Stimulated activated CD4-positive, alpha-beta T cell treated with anti-CD3 and anti-CD28 coated beads, Interleukin-1b, Interleukin-23, amount 100 ng/mL, for 24 hours (primary cell): ENCODE results near the gene SMIM35.
"Not testable (repeated sequence)": the region's sequence is repeated elsewhere in the genome, so short reads cannot be mapped to it uniquely, and the experiment has no call there.

Source experiments
- DNase-seq, 4 experiments: peaks; one replicate each; pipeline ENCODE4 v3.0.0-alpha.2; 2020; ENCODE audit warnings: low read depth in 4 of 4, low spot score in 1 of 4

The SMIM35 gene

DNA sequence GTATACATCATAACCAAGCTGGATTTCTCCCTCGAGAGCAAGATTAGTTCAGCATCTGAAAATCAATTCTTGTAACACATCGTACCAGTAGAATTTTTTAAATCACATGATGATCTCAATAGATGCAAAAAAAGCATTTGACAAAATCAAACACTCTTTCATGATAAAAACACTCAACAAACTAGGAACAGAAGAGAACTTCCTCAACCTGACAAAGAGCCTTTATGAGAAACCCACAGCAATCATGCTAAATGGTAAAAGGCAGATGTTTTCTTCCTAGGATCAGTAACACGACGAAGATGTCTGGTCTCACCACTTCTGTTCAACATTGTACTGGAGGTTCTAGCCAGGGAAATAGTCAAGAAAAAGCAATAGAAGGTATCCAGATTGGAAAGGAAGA, 44.0 kb downstream of the SMIM35 start:
- no peak for DNase-seq

DNA sequence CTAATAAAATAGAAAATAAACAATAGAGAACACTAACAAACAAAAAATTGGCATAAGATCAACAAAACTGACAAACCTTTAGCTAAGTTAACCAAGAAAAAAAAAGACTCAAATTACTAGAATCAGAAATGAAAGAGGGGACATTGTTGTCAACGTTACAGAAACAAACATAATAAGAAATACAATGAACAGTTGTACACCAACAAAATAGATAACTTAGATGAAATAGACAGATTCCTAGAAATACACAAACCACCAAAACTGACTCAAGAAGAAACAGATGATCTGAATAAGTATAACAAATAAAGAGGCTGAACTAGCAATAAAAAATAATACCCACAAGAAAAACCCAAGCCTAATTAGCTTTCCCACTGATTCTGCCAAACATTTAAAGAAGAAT, 44.6 kb downstream of the SMIM35 start:
- DNase-seq = no peak

DNA sequence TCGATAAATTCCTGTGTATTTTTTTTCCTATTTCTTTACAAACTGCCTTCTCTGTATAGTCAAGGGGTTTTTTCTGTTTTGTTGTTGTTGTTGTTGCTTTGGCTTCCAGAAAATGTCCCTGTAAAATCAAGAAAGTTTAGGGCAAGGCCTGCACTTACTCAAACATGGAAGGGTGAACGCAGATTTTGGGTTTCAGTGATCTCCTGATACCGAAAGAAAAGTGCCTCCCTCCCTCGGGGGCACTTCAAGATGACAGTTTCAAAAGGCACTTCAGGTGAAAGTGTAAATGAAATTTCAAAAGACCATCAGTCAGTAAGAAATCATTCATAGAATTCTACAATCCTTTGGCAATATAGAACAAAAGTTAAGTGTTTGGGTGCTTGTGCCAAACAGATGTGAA, 53.3 kb downstream of the SMIM35 start:
- DNase-seq = no peak

DNA sequence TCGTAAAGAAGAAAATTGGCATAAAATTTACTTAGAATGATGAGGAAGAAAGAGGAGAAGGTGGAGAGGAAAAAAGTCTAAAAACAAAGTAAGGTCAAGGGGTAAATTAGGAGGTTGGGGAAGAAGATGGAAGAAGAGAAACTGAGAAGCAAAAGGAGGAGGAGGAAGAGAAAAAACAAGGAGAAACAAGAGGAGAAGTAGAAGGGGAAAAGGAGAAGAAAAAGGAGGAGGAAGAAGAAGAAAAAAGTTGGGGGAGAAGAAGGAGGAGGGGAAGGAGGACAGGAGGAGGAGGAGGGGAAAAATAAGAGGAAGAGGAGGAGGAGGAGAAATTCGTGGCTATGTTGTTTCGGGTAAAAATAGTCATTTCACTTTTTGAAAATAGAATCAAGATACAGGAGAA, 58.1 kb downstream of the SMIM35 start:
- DNase-seq = no peak

- no peak for DNase-seq
Observed at GRCh38 chr11:118027694-118028093, 59.1 kb downstream of the SMIM35 start.

GRCh38 chr11:118021146-118021545, 65.6 kb downstream of the SMIM35 start:
- no peak for DNase-seq

DNA sequence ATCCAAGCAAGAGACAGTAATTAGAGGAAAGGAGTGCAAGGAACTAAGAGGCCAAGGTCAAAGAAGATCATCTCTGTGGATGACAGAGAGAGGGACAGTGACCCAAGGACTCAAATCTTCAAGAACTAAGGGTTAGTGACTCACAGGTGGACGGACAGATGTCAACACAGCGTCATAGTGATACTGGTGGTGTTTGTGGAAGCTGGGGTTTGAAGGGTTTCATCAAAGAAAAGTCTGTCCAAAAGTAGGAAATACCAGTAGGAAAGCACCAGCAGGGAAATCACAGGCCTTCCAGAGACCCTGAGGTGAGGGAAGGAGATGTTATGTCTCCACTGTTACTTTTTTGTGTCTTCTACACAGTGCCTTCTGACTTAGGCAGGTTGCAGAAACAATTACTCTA, 68.4 kb downstream of the SMIM35 start:
- DNase-seq = no peak

DNA sequence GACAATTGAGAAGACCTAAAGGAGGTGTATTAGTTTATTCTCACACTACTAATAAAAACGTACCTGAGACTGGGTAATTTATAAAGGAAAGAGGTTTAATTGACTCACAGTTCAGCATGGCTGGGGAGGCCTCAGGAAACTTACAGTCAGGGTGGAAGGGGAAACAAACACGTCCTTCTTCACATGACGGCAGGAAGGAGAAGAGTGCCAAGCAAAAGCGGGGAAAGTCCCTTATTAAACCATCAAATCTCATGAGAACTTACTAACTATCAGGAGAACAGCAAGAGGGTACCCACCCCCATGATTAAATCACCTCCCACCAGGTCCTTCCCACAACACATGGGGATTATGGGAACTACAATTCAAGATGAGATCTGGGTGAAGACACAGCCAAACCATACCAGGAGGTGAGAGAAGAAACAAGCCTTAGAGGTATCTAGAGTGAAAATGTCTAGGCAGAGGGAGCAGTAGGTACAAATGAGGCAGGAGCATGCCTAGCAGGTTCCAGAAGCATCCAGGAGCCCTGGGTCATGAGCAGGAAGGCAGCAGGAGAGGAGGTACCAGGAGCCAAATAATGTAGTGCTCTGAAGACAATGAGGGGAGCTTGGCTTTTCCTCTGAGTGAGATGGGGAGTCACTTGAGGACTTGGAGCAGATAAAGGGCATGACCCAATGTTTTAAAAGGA, 69.0 kb downstream of the SMIM35 start:
- DNase-seq = no peak

DNA sequence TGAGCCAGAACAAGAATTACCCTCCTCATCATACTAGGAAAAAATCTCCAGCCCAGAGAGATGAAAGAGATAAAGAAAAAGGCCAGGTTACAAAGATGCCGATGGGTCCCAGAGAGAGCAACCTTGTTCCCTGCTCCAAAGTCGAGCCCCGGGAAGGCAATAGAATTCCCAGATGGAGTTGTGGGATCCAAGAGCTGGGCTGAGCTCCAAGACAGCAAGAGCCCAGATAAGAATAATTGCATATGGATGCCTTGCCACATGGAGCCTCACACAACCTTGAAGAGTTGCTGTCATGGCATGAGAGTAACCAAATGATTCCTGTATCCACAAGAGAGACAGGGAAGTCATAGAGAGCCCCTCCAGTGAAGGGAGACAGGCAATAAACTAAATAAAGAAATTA, 69.7 kb downstream of the SMIM35 start:
- no peak for DNase-seq

- DNase-seq = no peak
Observed at GRCh38 chr11:118016104-118016503, 70.7 kb downstream of the SMIM35 start.

GRCh38 chr11:118015385-118015841, 71.3 kb downstream of the SMIM35 start:
- DNase-seq = no peak

GRCh38 chr11:118014022-118014421, 72.7 kb downstream of the SMIM35 start:
- DNase-seq = no peak

GRCh38 chr11:118012083-118012669, 74.6 kb downstream of the SMIM35 start:
- no peak for DNase-seq

DNA sequence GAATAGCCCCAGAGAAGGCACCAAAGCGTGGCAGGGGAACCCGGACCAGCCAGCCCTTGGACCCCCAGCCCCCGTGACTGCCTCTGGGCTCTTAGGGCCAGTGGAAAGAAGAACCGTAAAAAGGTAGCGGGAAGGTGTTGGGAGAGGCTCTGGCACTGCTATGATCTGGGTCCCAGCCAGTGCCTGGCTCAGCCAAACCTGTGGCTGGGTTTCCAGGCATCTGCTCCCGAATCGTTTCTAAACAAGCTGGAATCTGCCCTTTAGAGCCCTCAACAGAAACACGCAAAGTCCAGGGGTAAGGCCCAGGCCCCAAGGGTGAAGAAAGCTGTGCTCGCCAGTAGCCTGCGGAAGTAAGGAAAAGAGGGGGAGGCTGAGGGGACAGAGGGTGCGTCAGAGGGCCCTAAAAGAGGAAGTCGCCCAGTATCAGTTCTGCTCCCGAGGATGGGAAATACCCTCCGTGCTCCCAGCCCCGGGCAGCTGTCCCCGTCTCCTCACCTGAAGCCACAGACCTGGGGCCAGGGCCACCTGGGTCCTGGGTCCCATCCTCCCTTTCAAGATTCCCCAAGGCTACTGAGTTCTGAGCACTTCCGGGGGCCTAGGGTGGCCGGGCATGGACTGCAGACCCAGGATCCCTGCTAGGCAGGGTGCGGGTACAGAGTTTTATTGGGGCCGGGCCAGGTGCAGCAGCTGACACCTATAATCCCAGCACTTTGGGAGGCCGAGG, 75.9 kb downstream of the SMIM35 start:
- DNase-seq = no peak

- no peak for DNase-seq
Observed at GRCh38 chr11:118009864-118010737, 76.7 kb downstream of the SMIM35 start.

- DNase-seq = no peak
Observed at GRCh38 chr11:118008271-118008911, 78.4 kb downstream of the SMIM35 start.

GRCh38 chr11:118007563-118008270, 79.0 kb downstream of the SMIM35 start:
- DNase-seq = not testable (repeated sequence)

GRCh38 chr11:118007040-118007439, 79.7 kb downstream of the SMIM35 start:
- DNase-seq = no peak

DNA sequence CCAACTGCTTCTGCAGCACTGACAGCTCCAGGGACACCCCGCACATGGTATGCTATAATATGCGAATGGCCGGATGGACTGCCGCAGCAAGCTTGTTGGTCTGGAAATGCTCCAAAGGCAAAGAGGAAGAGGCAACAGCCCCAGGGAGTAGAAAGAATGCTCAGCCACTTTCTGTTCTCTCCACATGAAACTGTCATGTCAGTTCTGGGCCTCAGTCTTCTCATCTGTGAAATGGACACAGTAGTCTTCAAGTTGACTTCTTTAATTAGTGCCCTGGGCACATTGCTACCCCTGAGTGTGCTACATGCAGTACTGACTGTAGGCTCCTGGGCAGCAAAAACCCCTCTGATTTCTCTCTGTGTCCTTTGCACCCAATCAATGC, 80.6 kb downstream of the SMIM35 start:
- no peak for DNase-seq
